RWPE1 (cell line): ENCODE results near the gene MCM3AP.

ENCODE experiments used
- CTCF ChIA-PET: fragments of 350-600 bp; sonication (Branson Sonifier 250); formaldehyde crosslinking; extraction: SDS; loops from one replicate; lab custom pipeline; 2021; lab: Yijun Ruan, JAX
- POLR2A ChIA-PET: fragments of 400-600 bp; formaldehyde crosslinking; extraction: SDS; loops from one replicate; lab custom pipeline; 2020; ENCODE audit warnings: antibody characterized with exemption; ENCODE audit not compliant: low non-redundant PET; lab: Yijun Ruan, JAX
- DNase-seq: peaks from one replicate; pipeline ENCODE4 v3.0.0; 2012; ENCODE audit warnings: low spot score
- H3K27ac ChIP-seq: fragments of 450-650 bp; 2 replicates; pipeline ENCODE4 v1.5.1; 2017
- TF ChIP-seq, protein P1 (sequence below): fragments of 450-650 bp; conservative IDR thresholded peaks from 2 replicates; pipeline ENCODE4 v1.5.1; 2017; ENCODE audit warnings: low read depth, mild to moderate bottlenecking

Gene MCM3AP

DNA sequence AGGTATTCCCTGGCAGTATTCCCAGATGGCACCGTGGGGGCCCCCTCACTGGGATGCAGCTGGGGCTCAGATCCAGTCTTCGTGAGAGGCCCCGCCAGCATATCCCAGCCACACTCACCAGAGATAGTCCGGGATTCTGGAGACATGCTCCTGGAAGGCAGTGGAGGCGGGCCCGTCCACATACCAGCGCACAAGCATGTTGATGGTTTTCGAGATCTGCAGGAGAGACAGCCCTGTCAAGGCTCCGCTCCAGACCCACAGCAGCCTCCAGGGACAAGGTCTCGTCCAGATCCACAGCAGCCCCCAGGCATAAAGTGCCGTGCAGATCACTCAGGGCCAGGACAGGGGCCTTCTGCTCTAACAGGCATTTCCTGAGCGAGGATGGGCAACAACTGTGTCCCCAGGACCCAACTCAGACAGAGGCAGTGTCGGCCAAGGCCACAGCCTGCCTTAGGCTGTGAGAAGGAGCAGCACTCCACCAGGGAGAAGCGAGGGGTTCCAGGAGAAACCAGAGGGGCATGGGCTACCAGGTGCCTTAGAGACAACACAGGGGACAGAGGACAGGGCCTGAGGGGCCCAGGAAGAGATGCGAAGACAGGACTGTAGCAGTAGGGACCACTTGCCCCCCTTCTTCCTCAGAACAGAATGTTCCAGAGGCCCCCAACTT, 71.7 kb downstream of the MCM3AP start:
- ChIA-PET CTCF (no interaction called here), POLR2A (no interaction called here)
- no peak for DNase-seq
- TF ChIP-seq, protein P1, sequence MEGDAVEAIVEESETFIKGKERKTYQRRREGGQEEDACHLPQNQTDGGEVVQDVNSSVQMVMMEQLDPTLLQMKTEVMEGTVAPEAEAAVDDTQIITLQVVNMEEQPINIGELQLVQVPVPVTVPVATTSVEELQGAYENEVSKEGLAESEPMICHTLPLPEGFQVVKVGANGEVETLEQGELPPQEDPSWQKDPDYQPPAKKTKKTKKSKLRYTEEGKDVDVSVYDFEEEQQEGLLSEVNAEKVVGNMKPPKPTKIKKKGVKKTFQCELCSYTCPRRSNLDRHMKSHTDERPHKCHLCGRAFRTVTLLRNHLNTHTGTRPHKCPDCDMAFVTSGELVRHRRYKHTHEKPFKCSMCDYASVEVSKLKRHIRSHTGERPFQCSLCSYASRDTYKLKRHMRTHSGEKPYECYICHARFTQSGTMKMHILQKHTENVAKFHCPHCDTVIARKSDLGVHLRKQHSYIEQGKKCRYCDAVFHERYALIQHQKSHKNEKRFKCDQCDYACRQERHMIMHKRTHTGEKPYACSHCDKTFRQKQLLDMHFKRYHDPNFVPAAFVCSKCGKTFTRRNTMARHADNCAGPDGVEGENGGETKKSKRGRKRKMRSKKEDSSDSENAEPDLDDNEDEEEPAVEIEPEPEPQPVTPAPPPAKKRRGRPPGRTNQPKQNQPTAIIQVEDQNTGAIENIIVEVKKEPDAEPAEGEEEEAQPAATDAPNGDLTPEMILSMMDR: no peak
- H3K27ac ChIP-seq: peak overlapping the region; percentile 33

DNA sequence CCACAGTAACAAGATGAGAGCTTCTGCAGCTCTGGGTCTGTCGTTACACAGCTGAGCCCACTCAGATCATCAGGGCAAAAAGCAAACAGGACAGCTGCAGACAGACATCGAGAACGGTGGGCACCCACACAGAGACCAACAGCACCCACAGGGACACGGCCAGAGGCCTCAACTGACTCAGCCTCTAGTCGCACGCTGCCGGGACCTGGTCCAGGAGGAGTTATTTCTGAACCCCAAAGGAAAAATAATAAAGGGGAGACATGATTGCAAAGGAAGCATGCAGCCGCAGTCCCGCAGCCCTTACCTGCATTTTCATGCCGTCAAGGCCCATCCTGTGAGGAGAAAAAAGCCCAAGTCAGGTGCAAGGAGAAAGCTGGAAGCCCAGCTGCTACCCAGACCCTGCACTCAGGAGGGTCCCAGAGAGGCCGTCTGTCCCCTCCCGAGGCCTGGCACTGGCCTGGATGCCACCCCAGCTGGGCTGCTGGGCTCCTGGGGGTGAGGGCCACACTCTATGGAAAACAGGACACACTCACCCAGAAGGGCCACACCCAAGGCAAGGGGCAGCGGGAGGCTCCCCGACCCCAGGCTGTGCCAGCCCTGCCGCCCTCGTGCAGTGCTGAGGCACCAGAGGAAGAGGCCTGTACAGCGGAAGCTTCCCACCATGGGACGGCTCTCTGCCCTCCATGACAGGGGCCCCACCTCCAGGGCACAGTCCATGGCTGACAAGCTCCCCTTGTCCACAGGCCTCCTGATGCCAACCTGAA, 72.5 kb downstream of the MCM3AP start:
- ChIA-PET POLR2A (no interaction called here), CTCF (interaction anchor here (0.5 kb wide), 1 partner anchor 12 kb away, joined by 4 read pairs; no protein-coding TSS in a partner anchor)
- TF ChIP-seq, protein P1: no peak
- H3K27ac ChIP-seq: peak overlapping the region; percentile 33
- no peak for DNase-seq

DNA sequence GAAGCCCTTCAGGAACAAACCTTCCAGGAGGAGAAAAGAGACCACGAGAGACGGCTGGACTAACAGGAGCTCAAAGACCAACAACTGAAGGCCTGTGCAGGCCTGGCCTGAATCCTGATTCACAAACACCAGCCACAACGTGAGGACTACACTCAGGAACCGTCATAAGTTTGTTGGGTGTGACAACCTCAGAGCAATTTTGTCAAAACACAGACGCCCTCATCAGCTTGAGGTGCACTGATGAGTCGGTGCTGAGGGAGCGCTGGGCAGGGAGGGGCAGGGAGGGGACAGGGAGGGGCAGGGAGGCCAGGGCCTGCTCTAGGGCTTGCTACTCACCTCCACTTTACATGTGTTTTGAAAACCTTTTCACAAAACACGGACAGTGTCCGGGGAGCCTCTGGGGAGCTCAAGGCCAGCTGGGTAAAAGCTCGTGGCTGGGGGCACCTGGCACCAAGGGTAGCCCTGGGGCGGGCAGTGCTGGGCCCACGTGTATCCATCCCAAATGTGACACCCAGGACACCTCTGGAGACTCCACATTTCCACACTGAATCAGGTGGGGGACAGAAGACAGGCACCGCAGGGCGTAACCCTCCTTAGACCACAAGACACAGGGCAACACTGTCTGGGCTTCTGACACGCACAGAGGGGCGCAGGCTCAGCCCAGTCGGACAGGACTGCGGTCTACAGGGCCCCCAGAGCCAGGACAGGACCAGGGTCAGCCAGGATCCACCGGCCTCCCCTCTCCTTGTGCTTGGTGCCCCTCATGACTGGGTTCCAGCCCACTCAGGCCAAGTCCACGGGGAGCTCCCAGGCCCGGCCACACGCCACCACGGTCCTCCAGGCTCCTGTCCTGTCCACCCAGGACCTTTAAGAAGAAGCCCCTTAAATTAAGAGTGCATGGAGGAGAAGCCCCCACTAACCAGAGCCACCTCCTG, 73.4 kb downstream of the MCM3AP start:
- CTCF ChIA-PET: interaction anchor here (0.5 to 1.2 kb wide), 4 partner anchors 13 to 87 kb away, joined by 3 to 8 read pairs (median 4); no protein-coding TSS in a partner anchor
- peak overlapping the region; percentile 33 for H3K27ac ChIP-seq
- TF ChIP-seq, protein P1: no peak
- no peak for DNase-seq
- POLR2A ChIA-PET: no interaction called here

DNA sequence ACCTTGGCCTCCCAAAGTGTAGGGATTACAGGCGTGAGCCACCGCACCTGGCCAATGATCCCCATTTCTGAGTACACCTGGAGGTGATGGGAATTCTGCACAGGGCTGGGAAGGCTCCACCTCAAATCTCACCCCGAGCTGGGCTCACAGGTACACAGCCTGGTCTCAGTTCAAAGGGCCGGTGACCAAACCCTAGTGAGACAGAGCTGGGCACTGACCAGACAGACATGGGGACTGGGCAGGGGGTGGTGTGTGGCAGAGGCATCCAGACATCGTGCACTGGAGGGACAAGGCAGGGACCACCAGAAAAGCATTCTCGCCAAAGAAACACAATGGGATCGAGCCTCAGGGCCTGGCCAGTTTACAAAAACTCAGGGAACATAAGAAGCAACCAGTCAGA, 74.0 kb downstream of the MCM3AP start:
- DNase-seq: no peak
- CTCF ChIA-PET: interaction anchor here (0.6 to 1.2 kb wide), 4 partner anchors 13 to 183 kb away, joined by 3 to 8 read pairs (median 4); no protein-coding TSS in a partner anchor
- H3K27ac ChIP-seq: peak overlapping the region; percentile 33
- POLR2A ChIA-PET: no interaction called here
- TF ChIP-seq, protein P1: no peak

DNA sequence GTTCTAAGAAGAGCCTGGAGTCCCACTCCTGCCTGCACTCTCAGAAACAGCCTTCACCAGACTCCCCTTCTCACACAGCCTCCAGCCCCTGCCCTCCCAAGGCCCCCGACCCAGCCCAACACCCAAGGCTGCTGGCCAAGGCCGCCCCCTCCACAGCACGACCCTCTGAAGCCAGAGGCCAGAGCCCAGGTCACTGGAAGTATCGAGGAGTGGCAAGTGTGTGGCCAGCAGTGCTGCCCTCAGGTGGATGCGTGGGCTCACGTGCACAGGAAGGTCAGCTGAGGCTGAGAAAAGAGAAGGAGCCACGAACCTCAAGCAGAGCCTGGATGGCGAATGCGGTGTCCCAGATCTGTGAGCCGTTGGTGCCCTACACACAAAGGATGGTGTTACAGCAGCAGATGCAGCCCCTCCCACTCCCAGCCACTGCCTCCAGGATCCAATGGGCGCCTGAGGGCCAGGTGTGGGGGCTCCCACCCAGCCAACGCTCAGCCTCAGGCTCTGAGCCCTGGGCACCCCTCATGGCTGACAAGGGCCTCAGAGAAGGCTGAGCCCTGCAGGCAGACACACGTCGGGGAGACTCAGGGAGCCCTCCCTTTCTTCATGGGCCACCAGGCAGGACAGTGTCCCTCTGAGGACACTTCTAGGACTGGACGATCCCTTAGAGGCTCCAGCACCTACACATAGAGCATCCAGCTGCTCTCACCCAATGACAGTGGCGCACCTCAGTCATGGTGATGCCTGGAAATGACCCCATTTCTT, 74.9 kb downstream of the MCM3AP start:
- POLR2A ChIA-PET: no interaction called here

More for the DNA sequence above, 74.9 kb downstream of the MCM3AP start:
- CTCF ChIA-PET: interaction anchor here (0.6 to 1.2 kb wide), 2 partner anchors 31 to 183 kb away, joined by 3 to 4 read pairs; no protein-coding TSS in a partner anchor
- no peak for DNase-seq
- TF ChIP-seq, protein P1: no peak
- H3K27ac ChIP-seq: peak overlapping the region; percentile 33; the same call in 1 of the 2 replicates
